ENCODE data around the gene ACAN.

The ACAN gene

DNA sequence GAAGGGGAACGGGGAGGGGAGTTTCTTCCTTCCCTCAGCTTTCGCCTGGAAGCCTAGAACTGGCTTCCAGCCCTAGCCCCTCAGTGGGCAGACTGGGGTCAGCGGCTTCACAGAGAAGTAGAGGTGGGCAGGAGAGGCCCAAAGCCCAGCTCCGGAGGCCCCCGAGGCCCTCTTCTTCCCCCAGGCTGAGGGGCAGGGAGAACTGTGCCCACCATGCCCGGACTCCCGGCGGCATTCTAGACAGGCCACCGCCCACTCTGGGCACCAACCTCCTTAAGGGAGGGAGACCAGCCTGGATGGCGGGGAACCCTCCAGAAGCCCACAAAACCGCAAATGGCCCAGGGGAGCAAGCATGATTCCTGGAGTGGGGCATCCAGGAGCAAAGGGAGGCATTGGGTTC is 74.2 kb downstream of the ACAN start:
- no peak for DNase-seq (ENCODE audit: low read depth)
- H3K4me3 ChIP-seq (ENCODE audit: low read length), result no peak overlapping the region
- TF ChIP-seq, protein P1, sequence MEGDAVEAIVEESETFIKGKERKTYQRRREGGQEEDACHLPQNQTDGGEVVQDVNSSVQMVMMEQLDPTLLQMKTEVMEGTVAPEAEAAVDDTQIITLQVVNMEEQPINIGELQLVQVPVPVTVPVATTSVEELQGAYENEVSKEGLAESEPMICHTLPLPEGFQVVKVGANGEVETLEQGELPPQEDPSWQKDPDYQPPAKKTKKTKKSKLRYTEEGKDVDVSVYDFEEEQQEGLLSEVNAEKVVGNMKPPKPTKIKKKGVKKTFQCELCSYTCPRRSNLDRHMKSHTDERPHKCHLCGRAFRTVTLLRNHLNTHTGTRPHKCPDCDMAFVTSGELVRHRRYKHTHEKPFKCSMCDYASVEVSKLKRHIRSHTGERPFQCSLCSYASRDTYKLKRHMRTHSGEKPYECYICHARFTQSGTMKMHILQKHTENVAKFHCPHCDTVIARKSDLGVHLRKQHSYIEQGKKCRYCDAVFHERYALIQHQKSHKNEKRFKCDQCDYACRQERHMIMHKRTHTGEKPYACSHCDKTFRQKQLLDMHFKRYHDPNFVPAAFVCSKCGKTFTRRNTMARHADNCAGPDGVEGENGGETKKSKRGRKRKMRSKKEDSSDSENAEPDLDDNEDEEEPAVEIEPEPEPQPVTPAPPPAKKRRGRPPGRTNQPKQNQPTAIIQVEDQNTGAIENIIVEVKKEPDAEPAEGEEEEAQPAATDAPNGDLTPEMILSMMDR (conservative IDR thresholded peaks at IDR 0.05; ENCODE audit: low read depth, low read length), result no peak

DNA sequence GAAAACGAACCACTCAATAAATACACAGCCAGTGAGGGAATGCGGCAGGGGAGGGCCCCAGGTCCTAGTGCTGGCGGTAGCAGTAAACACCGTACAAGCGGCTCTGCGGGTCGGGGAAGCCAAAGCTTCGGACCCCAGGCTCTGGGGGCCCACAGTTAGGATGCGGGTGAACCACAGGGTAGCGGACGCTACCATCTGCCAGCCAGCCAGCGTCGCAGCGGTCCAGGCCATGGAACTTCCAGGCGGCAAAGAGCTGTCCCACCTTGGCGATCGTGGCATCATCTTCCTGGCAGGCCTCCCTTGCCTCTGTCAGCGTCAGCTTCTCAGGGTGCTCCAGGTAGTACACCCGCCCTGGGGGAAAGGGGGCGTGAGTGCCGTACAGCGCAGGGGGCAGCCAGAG is 74.7 kb downstream of the ACAN start:
- TF ChIP-seq, protein P1 (conservative IDR thresholded peaks at IDR 0.05; ENCODE audit: low read depth, low read length), result no peak
- DNase-seq (ENCODE audit: low read depth), result no peak

DNA sequence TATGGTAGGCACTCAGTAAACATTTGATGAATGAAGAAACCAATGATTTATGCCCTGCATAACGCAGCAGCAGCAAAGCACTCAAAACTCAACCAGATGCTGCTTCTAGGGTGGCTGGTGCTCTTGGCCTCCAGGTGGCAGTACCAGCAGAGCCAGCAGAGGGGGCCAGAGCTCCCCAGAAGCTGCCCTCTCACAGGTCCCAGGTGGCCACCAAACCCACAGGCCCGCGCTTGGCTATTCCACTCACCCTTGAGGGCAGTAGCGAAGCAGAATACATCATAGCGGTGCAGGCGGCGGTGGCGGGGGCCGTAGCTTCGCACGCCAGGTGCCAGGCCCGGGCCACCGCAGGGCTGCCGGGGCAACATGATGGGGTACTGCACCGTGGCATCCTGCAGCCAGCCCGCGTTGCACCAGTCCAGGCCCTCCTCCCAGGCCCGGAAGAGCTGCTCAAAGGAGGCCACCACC is 75.5 kb downstream of the ACAN start:
- no peak overlapping the region for H3K4me3 ChIP-seq (ENCODE audit: low read length)
- DNase-seq (ENCODE audit: low read depth), result no peak
- TF ChIP-seq, protein P1 (conservative IDR thresholded peaks at IDR 0.05; ENCODE audit: low read depth, low read length), result peak; percentile 93

More for the DNA sequence above, 74.7 kb downstream of the ACAN start:
- H3K4me3 ChIP-seq (ENCODE audit: low read length), result no peak overlapping the region

DNA sequence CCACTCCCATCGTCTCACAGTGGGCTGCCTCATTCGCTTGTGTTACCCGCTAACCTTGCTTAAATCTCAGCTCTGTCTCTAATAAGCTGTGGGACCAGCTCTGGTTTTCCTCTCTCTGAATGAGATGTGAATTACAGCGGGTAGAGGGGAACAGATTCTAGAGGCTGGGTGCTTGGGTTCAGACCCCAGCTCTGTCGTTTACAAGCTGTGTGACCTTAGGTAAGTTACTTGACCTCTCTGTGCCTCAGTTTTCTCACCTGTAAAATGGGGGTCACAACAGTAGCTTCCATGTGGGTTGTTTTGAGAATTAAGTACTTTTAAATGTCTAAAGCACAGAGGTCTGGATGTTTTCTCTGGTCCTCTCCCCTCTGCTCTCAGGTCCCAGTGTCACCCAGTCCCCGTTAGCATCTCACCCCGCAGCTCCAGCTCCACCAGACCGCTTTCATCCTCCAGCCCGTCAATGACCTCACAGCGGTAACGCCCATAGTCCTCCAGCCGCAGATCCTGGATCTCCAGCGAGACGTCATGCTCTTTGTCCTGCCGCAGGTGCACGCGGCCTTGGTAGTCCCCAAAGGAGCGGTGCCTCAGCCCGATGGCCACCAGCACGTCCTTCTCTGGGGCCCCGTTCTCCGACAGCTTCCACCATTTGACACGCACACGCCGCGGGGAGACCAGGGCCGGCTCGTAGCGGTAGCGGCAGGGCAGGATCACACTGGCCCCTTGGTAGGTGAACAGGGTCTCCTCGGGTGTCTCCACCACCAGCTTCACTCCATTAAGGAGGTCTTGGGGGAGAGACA is 77.9 kb downstream of the ACAN start:
- no peak for DNase-seq (ENCODE audit: low read depth)
- H3K4me3 ChIP-seq (ENCODE audit: low read length), result no peak overlapping the region
- TF ChIP-seq, protein P1 (conservative IDR thresholded peaks at IDR 0.05; ENCODE audit: low read depth, low read length), result no peak

DNA sequence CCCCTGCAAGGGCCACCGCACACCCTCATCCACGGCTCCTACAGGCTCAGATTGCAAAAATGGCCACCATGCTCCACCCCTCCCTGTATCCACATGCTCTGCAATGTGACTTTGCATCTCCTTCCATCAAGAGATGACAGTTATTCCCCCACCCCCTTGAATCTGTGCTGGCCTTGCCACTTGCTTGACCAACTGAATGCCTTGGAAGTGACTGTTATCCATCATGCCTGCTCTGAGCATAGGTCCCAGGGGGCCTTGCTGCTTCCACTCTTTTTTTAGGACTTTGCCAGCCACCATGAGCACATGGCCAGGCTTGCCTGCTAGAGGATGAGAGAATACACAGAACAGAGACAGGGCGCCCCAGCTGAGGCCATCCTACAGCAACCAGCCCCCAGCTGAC is 78.5 kb downstream of the ACAN start:
- DNase-seq (ENCODE audit: low read depth), result no peak
- TF ChIP-seq, protein P1 (conservative IDR thresholded peaks at IDR 0.05; ENCODE audit: low read depth, low read length), result no peak
- no peak overlapping the region for H3K4me3 ChIP-seq (ENCODE audit: low read length)

GRCh38 chr15:88882785-88883184 is 79.5 kb downstream of the ACAN start:
- H3K4me3 ChIP-seq (ENCODE audit: low read length), result no peak overlapping the region
- DNase-seq (ENCODE audit: low read depth), result no peak
- TF ChIP-seq, protein P1 (conservative IDR thresholded peaks at IDR 0.05; ENCODE audit: low read depth, low read length), result no peak

DNA sequence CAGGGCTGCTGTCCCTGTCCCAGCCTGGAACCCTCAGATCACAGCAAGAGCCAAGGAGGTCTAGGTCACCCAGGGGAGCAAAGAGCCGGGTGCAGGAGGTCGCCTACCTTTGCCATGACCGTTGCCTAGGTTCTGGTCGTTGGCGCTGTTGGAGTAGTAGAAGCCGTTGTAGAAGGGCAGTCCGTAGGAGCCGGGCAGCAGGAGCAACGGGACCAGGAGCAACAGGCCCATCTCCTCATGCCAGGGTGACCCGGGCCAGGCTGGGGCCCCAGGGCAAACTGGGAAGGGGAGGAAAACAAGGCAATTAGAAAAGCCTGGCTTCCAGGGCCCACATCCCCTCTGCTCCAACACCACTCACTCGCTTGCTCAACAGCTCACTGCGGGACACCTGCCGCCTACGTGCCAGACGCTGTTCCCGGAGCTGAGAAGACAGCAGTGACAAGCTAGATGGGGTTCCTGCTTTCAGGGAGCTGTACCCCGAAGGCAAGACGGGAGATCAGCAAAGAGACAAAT is 83.9 kb downstream of the ACAN start:
- no peak for DNase-seq (ENCODE audit: low read depth)
- TF ChIP-seq, protein P1 (conservative IDR thresholded peaks at IDR 0.05; ENCODE audit: low read depth, low read length), result no peak
- H3K4me3 ChIP-seq (ENCODE audit: low read length), result no peak overlapping the region
